ENCODE data around the gene ABR. TPM values are rescaled to one million over a fixed set of nuclear protein-coding genes. Genes with fewer than 3 reads are reported as not detected.

Gene ABR
- 13.4 TPM for total RNA-seq

DNA sequence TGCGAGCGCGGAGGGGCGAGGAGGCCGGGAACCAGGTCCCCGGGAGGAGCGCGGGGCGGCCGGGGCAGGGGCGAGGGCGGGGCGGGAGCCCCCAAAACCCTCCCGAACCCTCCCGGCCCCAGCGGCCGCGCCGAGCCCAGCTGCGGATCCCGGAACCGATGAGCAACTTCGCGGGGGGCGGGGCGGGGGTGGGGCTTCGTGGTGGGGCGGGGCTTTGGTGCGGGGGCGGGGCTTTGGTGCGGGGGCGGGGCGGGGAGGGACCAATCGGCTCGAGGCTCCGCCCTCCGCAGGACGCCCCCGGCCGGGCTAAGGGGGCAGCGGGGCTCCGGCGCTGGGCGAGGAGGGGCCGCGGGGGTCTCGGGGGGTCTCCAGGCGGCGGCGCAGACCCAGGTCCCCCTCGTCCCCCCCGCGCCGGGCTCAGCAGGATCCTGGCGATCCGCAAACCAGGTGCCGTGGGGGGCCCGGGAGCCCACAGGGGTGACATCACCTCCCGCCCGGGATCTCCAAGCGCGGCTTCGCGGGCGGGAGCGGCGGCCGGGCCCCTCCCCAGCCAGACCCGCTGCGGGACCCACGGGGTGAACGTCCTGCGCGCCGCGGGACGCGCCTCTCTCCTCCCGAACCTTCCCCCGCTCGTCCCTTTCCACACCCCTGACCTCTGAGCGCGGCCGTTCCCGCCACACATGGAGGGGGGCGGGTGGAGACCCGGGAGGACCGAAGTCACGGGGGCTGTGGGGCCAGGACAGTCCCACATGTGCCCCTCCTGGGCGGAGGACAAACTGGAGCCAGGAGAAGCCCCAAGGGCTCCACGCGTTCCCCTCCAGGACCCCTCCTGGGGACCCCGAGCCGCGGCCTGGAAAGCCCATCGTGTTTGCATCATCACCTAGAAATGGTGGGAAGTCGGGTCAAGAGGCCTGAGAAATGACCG is at the start of gene ABR:
Gene ABR, minus strand, starts transcription at position 164 of the 925 bp plus-strand sequence. CDS start 254 bp downstream, outside the sequence.
- ATAC-seq (peak; percentile 53), DNase-seq (ENCODE audit: low spot score) (no peak)

- peak; percentile 64 for ATAC-seq
Measured at GRCh38 chr17:1229349-1229899, 49.6 kb upstream of the ABR start.

DNA sequence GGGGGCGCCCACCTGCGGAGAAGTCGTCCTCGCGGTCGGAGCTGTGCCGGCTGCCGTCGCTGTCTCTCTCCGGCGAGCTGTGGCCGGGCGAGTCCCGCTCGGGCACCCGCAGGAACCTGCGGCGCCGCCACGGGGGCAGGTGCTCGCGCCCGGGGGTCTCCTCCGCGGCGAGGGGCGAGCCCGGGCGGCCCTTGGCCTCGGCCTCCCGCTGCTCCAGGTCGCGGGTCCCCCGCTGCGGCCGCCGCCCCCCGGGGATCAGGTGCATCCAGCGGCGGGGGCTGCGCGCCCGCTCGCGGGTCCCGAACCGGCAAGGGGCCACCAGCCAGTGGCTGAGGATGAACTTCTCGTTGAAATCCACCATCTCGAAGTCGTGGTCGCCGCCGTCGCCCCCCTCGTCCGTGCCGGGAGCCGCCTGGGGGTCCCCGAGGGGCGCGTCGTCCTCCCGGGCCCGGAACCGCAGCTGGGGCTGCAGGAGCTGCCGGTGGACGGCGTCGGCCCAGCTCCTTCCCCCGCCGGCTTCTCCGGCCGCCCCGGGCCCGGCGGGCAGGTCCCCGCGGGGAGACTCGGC is 49.1 kb upstream of the ABR start:
- DNase-seq (ENCODE audit: low spot score) (no peak), ATAC-seq (peak; percentile 16)

More at GRCh38 chr17:1229349-1229899, 49.6 kb upstream of the ABR start:
- peak; percentile 48 for DNase-seq (ENCODE audit: low spot score)

DNA sequence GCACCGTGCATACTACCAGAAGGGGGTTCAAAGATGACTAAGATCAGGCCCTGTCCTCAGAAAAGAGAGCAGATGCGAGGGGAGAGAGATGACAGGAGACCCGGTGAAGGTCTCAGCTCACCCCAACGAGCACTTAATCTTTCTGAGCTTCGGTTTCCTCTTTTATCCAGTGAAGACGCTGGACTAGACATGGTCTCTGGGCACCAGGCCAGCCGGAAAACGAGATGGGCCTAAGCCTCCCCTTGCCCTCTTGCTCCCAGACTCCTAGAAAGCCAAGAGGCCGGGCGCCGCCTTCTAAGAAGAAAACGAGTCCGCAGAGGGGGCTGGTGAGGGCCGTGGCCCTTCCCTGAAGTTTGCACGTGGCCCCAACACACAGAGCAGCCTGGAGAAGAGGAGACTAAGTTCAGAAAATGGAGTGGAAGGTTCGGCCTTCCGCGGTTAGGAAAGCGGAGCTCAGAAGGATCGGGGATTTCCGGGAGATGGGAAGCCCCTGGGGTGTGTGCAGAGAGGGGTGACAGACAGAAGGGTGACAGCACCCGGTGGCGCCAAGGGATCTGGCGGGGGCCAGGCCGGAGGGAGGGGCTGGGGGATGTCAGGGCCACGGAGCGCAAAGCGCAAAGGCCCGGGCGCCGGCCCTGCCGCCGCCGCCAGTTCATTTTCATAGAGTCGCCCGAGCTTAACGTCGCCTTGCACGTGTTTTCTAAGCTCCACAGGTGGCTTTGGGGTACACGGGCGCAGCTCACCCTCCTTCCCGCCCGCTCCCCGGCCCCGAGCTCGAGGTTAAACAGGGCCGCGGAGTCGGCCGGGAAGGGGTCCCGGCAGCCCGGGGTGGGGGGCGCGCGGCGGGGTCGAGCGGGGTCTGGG is 48.4 kb upstream of the ABR start:
- peak; percentile 21 for ATAC-seq
- peak; percentile 52 for DNase-seq (ENCODE audit: low spot score)

DNA sequence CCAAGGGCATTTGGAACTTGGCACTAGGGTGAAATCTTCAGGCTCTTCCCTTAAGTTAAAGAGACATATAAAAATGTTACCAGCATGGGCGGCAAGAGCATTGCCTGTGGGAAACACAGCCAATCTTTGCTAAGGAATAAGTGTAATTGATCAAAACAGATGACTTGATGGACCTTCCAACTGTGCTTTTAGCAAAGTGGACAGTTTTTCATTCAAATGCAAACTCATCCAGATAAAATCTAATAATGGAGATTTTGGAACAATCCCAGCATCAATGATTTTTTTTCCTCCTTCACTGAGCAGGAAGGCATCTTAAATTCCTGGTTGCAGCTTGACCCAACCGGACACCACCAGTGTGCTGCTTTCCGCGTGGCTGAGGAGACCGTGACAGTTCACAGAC is 47.6 kb upstream of the ABR start:
- no peak for DNase-seq (ENCODE audit: low spot score)
- no peak for ATAC-seq

DNA sequence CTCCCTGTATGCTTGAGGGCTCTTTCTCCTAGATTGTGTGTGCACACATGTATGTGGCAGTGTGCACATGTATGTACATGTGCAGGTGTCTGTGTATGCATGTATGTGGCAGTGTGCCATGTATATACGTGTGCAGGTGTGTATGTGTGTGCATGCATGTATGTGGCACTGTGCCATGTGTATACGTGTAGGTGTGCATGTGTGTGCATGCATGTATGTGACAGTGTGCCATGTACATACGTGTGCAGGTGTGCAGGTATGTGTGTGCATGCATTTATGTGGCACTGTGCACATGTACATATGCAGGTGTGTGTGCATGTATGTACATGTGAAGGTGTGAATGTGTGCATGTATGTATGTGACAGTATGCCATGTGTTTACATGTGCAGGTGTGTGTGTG is 46.5 kb upstream of the ABR start:
- ATAC-seq: no peak
- DNase-seq (ENCODE audit: low spot score): no peak

- ATAC-seq: no peak
- DNase-seq (ENCODE audit: low spot score): no peak
Measured at GRCh38 chr17:1224330-1224729, 44.5 kb upstream of the ABR start.

- DNase-seq (ENCODE audit: low spot score): no peak
- no peak for ATAC-seq
Measured at GRCh38 chr17:1223662-1224061, 43.9 kb upstream of the ABR start.

DNA sequence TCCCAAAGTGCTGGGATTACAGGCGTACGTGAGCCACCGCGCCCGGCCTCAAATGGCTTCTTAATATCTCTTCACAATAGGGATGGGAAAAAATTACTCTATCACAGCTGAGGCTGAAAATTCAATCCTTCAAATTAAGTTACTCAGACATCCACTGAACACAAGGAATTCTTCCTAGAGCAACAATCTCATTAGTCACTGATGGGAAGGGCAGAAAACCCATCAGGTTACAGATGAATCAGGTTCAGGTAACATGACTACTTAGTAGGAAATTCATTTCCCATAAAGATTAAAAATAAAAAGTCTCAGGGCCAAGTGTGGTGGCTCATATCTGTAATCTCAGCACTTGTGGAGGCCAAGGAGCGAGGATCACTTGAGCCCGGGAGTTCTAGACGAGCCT is 42.5 kb upstream of the ABR start:
- DNase-seq (ENCODE audit: low spot score) (no peak), ATAC-seq (no peak)

DNA sequence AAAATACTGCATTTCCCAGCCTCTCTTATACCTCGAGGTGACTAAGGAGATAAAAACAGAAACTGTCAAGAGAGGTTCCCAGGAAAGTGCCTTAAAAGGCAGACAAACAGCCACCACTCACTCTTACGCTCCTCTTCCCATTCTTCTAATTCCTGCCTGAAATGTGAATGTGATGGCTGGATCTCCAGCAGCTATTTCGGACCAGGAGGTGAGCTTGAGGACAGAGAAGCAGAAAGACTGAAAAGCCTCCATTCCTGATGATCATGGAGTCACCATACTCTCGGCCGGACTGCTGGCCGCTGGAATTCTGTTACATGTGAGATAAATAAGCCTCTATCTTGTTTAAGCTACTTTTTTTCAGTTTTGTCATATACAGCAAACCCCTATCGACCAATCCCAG is 41.4 kb upstream of the ABR start:
- no peak for ATAC-seq
- DNase-seq (ENCODE audit: low spot score): no peak

DNA sequence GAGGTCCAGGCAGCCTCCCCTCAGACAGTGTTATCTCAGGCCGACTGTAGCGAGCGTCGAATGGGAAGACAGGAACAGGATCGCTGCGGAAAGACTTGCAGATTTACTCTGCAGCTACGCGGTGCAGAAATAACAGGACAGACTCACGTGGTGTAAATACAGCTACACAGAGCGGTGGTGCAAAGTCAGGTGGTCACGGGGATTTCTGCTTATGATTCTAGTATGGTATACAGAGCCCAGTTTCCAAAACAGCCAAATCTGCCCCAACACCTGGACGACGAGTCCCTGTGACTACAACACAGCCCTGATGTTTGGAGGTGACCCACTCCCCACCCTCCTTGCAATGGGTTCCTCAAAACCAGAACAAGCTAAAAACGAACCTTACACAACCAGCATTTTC is 40.6 kb upstream of the ABR start:
- DNase-seq (ENCODE audit: low spot score) (no peak), ATAC-seq (no peak)

DNA sequence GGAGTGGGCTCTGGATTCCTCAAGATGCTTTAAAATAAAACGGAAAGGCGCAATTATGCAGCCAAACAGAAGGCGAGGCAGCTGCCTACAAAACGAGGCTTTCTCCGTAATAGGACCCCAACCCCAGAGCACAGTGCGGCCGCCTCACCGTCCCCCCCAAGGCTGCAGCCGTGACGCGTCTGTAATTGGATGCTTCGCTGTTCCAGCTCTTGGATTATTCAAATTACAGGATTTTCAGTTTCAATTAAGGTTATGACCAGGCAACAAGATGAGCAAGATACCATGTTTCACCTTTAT is 37.3 kb upstream of the ABR start:
- no peak for ATAC-seq
- DNase-seq (ENCODE audit: low spot score): no peak

GRCh38 chr17:1216217-1217088 is 36.7 kb upstream of the ABR start:
- DNase-seq (ENCODE audit: low spot score) (no peak), ATAC-seq (no peak)

- ATAC-seq: no peak
- DNase-seq (ENCODE audit: low spot score): no peak
Measured at GRCh38 chr17:1212946-1213345, 33.2 kb upstream of the ABR start.

DNA sequence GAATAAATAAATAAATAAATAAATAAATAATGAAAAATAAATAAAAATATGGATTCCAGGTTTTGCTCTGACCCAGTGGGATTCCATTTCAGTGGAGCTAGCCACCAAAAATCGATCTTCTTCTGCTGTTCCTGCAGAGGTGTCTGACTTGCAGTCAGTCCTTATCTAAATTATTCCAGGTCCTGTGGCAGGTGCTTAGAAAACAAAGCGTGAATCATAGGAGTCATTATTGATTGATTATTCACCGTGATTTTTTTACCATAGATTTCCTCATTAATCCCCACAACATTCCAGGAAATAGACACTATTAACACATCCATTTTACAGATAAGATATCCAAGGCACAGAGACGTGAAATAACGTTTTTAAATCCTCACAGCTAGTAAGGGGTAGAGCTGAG is 31.5 kb upstream of the ABR start:
- DNase-seq (ENCODE audit: low spot score): no peak
- no peak for ATAC-seq

- DNase-seq (ENCODE audit: low spot score): no peak
- no peak for ATAC-seq
Measured at GRCh38 chr17:1208966-1209365, 29.2 kb upstream of the ABR start.

- no peak for ATAC-seq
- no peak for DNase-seq (ENCODE audit: low spot score)
Measured at GRCh38 chr17:1206026-1206777, 26.4 kb upstream of the ABR start.

DNA sequence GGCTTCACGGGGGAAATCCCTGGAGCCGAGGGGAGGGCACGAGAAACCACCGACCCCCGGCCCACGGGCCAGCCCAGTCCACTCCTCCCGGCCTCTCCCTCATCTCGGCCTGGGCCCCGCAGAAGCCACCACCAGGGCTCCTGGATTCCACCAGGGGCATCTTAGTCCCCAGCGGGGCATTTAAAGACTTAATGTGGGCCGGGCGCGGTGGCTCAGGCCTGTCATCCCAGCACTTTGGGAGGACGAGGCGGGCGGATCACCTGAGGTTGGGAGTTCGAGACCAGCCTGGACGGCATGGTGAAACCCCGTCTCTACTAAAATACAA is 24.1 kb upstream of the ABR start:
- ATAC-seq (no peak), DNase-seq (ENCODE audit: low spot score) (no peak)

GRCh38 chr17:1203111-1203966 is 23.6 kb upstream of the ABR start:
- peak; percentile 77 for ATAC-seq

More at GRCh38 chr17:1203111-1203966, 23.6 kb upstream of the ABR start:
- peak; percentile 61 for DNase-seq (ENCODE audit: low spot score)
